ENCODE results near the gene CDC7. TPM values are rescaled to one million over a fixed set of nuclear protein-coding genes. Genes with fewer than 3 reads are reported as not detected.

CDC7 gene
- 13.3 TPM for total RNA-seq

DNA sequence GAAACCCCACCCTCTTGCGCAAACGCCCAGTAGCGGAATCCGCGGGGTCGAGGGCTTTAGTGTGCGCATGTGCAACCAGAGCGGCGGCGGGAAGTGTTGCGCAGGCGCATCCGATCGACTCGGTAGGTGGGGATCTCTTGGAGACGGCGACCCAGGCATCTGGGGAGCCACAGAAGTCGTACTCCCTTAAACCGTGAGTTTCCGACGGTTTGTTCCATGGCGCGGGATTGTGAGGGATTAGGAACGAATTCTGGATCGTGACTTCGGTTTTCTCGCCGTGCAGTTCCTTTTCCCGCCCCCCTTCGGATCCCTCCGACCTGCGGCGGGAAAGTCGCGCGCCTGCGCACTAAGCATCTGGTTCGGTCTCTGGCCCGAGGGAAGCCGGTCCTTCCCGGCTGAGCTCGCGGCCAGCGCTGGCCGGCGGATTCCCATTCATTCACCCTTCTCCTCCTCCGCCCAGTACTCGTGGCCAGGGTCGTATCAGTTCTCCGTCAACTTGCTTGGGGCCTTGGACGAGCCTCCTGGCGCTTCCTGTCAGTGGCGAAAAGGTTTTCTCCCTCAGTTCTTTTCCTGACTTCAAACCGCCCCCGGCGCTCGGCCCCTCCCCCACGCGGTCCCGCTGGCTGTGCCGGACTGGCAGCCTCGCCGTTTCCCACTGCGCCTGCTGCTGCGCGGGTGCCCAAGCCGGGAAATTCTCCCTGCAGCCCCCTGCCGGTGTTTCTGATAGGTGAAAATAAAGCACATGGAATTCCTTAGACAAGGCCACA is at the start of gene CDC7:
Gene CDC7, plus strand, starts transcription at position 96 of the 767 bp plus-strand sequence. CDS start 866 bp downstream, outside the sequence.

Other genes starting within 250 kb of the CDC7 start
- 9.0 TPM for gene HFM1, start 96.0 kb upstream of the CDC7 start, total RNA-seq